Osteoblast (primary cell): ENCODE results near the gene RRAGC. TPM values are rescaled to one million over a fixed set of nuclear protein-coding genes. Genes with fewer than 3 reads are reported as not detected.
A peak's percentile ranks its signal among the peaks of the same experiment; 100 is the strongest.

ENCODE experiments used
- DNase-seq: peaks from one replicate; pipeline ENCODE4 v3.0.0; 2011; ENCODE audit warnings: low spot score, mixed read lengths; ENCODE audit not compliant: insufficient read length; ENCODE audit errors: missing footprints
- H2AFZ ChIP-seq: 2 replicates; pipeline ENCODE4 v1.6.0; 2011; ENCODE audit warnings: mild to moderate bottlenecking, low read length
- H3K27ac ChIP-seq: 2 replicates; pipeline ENCODE4 v1.5.1; 2011; ENCODE audit warnings: mild to moderate bottlenecking, low read depth, low read length, moderate library complexity
- H3K27me3 ChIP-seq: 2 replicates; pipeline ENCODE4 v1.6.0; 2012; ENCODE audit warnings: mild to moderate bottlenecking, control low read depth, inconsistent platforms, low read length, moderate library complexity; ENCODE audit not compliant: insufficient read depth
- H3K36me3 ChIP-seq: 2 replicates; pipeline ENCODE4 v1.5.1; 2011; ENCODE audit warnings: mild to moderate bottlenecking, low read length, control low read depth, moderate library complexity; ENCODE audit not compliant: insufficient read depth
- H3K4me1 ChIP-seq: 2 replicates; pipeline ENCODE4 v1.5.1; 2011; ENCODE audit warnings: mild to moderate bottlenecking, low read length, control low read depth, moderate library complexity; ENCODE audit not compliant: insufficient read depth
- H3K4me2 ChIP-seq: 2 replicates; pipeline ENCODE4 v1.6.0; 2011; ENCODE audit warnings: mild to moderate bottlenecking, low read length; ENCODE audit not compliant: insufficient read depth
- H3K4me3 ChIP-seq: fragments of 200-600 bp; sonication (generic); 3 replicates; pipeline ENCODE4 v1.5.1; 2012; ENCODE audit warnings: mild to moderate bottlenecking, low read length, inconsistent platforms; ENCODE audit not compliant: insufficient read depth
- H3K79me2 ChIP-seq: 2 replicates; pipeline ENCODE4 v1.6.0; 2012; ENCODE audit warnings: mild to moderate bottlenecking, low read length, control low read depth, inconsistent platforms; ENCODE audit not compliant: insufficient read depth
- H3K9me3 ChIP-seq: 2 replicates; pipeline ENCODE4 v1.5.1; 2011; ENCODE audit warnings: low read depth, low read length, control low read depth
- H4K20me1 ChIP-seq: 2 replicates; pipeline ENCODE4 v1.6.0; 2012; ENCODE audit warnings: mild to moderate bottlenecking, low read length, control low read depth; ENCODE audit not compliant: insufficient read depth
- total RNA-seq: library from RNA; depleted of rRNA; stranded (reverse); fragments of >200 nt; gene quantifications from 2 replicates; pipeline ENCODE4 v1.2.3, GENCODE V29; 2012
- TF ChIP-seq, protein P1 (sequence below): IDR thresholded peaks from 2 replicates; pipeline ENCODE4 v1.5.1; 2011; ENCODE audit warnings: mild to moderate bottlenecking, low read depth, low read length, moderate library complexity; ENCODE audit errors: extremely low read depth

Gene RRAGC
- total RNA-seq, 1 donor: 57.9 TPM

- no peak overlapping the region for H2AFZ ChIP-seq
- H3K4me1 ChIP-seq: no peaks in the 10 kb centered on the region
- TF ChIP-seq, protein P1, sequence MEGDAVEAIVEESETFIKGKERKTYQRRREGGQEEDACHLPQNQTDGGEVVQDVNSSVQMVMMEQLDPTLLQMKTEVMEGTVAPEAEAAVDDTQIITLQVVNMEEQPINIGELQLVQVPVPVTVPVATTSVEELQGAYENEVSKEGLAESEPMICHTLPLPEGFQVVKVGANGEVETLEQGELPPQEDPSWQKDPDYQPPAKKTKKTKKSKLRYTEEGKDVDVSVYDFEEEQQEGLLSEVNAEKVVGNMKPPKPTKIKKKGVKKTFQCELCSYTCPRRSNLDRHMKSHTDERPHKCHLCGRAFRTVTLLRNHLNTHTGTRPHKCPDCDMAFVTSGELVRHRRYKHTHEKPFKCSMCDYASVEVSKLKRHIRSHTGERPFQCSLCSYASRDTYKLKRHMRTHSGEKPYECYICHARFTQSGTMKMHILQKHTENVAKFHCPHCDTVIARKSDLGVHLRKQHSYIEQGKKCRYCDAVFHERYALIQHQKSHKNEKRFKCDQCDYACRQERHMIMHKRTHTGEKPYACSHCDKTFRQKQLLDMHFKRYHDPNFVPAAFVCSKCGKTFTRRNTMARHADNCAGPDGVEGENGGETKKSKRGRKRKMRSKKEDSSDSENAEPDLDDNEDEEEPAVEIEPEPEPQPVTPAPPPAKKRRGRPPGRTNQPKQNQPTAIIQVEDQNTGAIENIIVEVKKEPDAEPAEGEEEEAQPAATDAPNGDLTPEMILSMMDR: no peak
These were observed 30.0 kb upstream of the RRAGC start for GRCh38 chr1:38889589-38889988.

GRCh38 chr1:38888423-38889333 is 29.1 kb upstream of the RRAGC start:
- TF ChIP-seq, protein P1: no peak
- no peak overlapping the region for H3K4me2 ChIP-seq
- no peaks in the 10 kb centered on the region for H3K36me3 ChIP-seq
- no peak overlapping the region for H3K27ac ChIP-seq
- no peaks in the 10 kb centered on the region for H3K79me2 ChIP-seq
- no peaks in the 10 kb centered on the region for H3K9me3 ChIP-seq
- no peaks in the 10 kb centered on the region for H3K27me3 ChIP-seq
- H2AFZ ChIP-seq: no peak overlapping the region
- H3K4me3 ChIP-seq: no peak overlapping the region
- DNase-seq: no peak
- no peaks in the 10 kb centered on the region for H3K4me1 ChIP-seq
- H4K20me1 ChIP-seq: no peaks in the 10 kb centered on the region

More at GRCh38 chr1:38889589-38889988, 30.0 kb upstream of the RRAGC start:
- Histone ChIP-seq H3K79me2 (no peaks in the 10 kb centered on the region), H3K9me3 (no peaks in the 10 kb centered on the region), H3K4me2 (no peak overlapping the region), H3K27me3 (no peaks in the 10 kb centered on the region), H4K20me1 (no peaks in the 10 kb centered on the region), H3K36me3 (no peaks in the 10 kb centered on the region), H3K4me3 (no peak overlapping the region), H3K27ac (no peak overlapping the region)
- no peak for DNase-seq

- H3K27ac ChIP-seq: no peak overlapping the region
- H3K4me2 ChIP-seq: no peak overlapping the region
- TF ChIP-seq, protein P1: no peak
- no peaks in the 10 kb centered on the region for H3K4me1 ChIP-seq
- H3K79me2 ChIP-seq: peaks cover 5% of the 10 kb centered on the region
- H3K36me3 ChIP-seq: no peaks in the 10 kb centered on the region
- H3K9me3 ChIP-seq: no peaks in the 10 kb centered on the region
- no peak overlapping the region for H3K4me3 ChIP-seq
- no peaks in the 10 kb centered on the region for H4K20me1 ChIP-seq
- peak; percentile 61 for DNase-seq
- H2AFZ ChIP-seq: no peak overlapping the region
- no peaks in the 10 kb centered on the region for H3K27me3 ChIP-seq
These were observed 25.5 kb upstream of the RRAGC start for GRCh38 chr1:38885092-38885491.

- Histone ChIP-seq H3K27me3 (no peaks in the 10 kb centered on the region), H3K79me2 (peaks cover 5% of the 10 kb centered on the region), H3K4me2 (no peak within 1 kb of the TSS), H3K9me3 (no peaks in the 10 kb centered on the region), H3K4me3 (no peak within 1 kb of the TSS), H2AFZ (no peak within 1 kb of the TSS), H3K27ac (no peak within 1 kb of the TSS), H4K20me1 (no peaks in the 10 kb centered on the region), H3K36me3 (no peaks in the 10 kb centered on the region), H3K4me1 (no peaks in the 10 kb centered on the region)
- DNase-seq: peak; percentile 56
- TF ChIP-seq, protein P1: no peak
These were observed 21.9 kb upstream of the RRAGC start, which contains the start of gene GJA9 for GRCh38 chr1:38881487-38881886. Gene GJA9, minus strand, starts transcription at chr1:38881587. Its CDS starts 5,489 bp downstream, at chr1:38876098.
